H1 (cell line): ENCODE data around the gene SF3B3.

Experiments
- ATF3 ChIP-seq: IDR thresholded peaks from 2 replicates; pipeline ENCODE4 v1.6.1; 2011; ENCODE audit warnings: low read depth, mild to moderate bottlenecking, low read length; ENCODE audit not compliant: insufficient read depth
- BCL11A ChIP-seq, 2 experiments: IDR thresholded peaks; one replicate each; pipeline ENCODE4 v1.6.1; 2011; ENCODE audit warnings: low read depth in 2 of 2, low read length in 2 of 2, mild to moderate bottlenecking in 2 of 2
- CTCF ChIP-seq, 3 experiments: IDR thresholded peaks; 1 replicate in 2 of 3; 2 replicates in 1 of 3; pipeline versions ENCODE4 v1.5.1 to v1.6.1; 2011; ENCODE audit warnings: low read length in 3 of 3, mild to moderate bottlenecking in 3 of 3, inconsistent platforms in 2 of 3, low read depth in 1 of 3, moderate library complexity in 1 of 3; ENCODE audit not compliant: insufficient read depth in 1 of 3; ENCODE audit errors: control extremely low read depth in 1 of 3
- E2F6 ChIP-seq: IDR thresholded peaks from 2 replicates; pipeline ENCODE4 v1.6.1; 2012; ENCODE audit warnings: inconsistent platforms
- EGR1 ChIP-seq: IDR thresholded peaks from 2 replicates; pipeline ENCODE4 v1.6.1; 2011; ENCODE audit warnings: low read depth, low read length, borderline replicate concordance
- EP300 ChIP-seq, 2 experiments: IDR thresholded peaks; 1 replicate in 1 of 2; 2 replicates in 1 of 2; pipeline ENCODE4 v1.6.1; 2011 to 2012; ENCODE audit warnings: low read depth in 2 of 2, low read length in 2 of 2, mild to moderate bottlenecking in 2 of 2, borderline replicate concordance in 1 of 2, inconsistent platforms in 1 of 2, moderate library complexity in 1 of 2
- JUND ChIP-seq: IDR thresholded peaks from 2 replicates; pipeline ENCODE4 v1.6.1; 2011; ENCODE audit warnings: mild to moderate bottlenecking, improper control_type of control experiment, low read length
- POLR2A ChIP-seq, 2 experiments: IDR thresholded peaks; 1 replicate in 1 of 2; 2 replicates in 1 of 2; pipeline ENCODE4 v1.6.1; 2011; ENCODE audit warnings: low read depth in 2 of 2, low read length in 2 of 2, mild to moderate bottlenecking in 2 of 2; ENCODE audit errors: control extremely low read depth in 1 of 2
- TAF1 ChIP-seq: IDR thresholded peaks from 2 replicates; pipeline ENCODE4 v1.6.1; 2011; ENCODE audit warnings: mild to moderate bottlenecking, low read depth, low read length
- ZNF274 ChIP-seq: IDR thresholded peaks from 2 replicates; pipeline ENCODE4 v1.7.0; 2012; ENCODE audit warnings: low read length, borderline replicate concordance; ENCODE audit errors: extremely low read depth

GRCh38 chr16:70604407-70605282 lies 81.0 kb downstream of the SF3B3 start:
- TF ChIP-seq ATF3 (no peak), JUND (no peak), TAF1 (no peak), CTCF (IDR thresholded peaks at IDR 0.05; ENCODE audit: control extremely low read depth in 1 of 3, insufficient read depth in 1 of 3, low read depth in 1 of 3, low read length in 3 of 3) (no peak), BCL11A (IDR thresholded peaks at IDR 0.05; ENCODE audit: low read depth in 2 of 2, low read length in 2 of 2) (no peak), POLR2A (IDR thresholded peaks at IDR 0.05; ENCODE audit: control extremely low read depth in 1 of 2, low read depth in 2 of 2, low read length in 2 of 2) (no peak), EGR1 (no peak), EP300 (IDR thresholded peaks at IDR 0.05; ENCODE audit: borderline replicate concordance in 1 of 2, low read depth in 2 of 2, low read length in 2 of 2) (no peak), ZNF274 (no peak), E2F6 (no peak)
